SK-N-SH treated with all-trans-retinoic acid at 6 μM for 48 hours (cell line): Measurements from ENCODE around the gene RRM2.

Experiments
- ATAC-seq: fragments of 200-7000 bp; cut with Tn5 transposase; 3 replicates; pipeline ENCODE4 v1.9.1; 2020; ENCODE audit warnings: mild to moderate bottlenecking, moderate library complexity
- ARNTL ChIP-seq: fragments of 450-650 bp; formaldehyde crosslinking; IDR thresholded peaks from 2 replicates; pipeline ENCODE4 v1.5.0; 2020; ENCODE audit warnings: low read depth, mild to moderate bottlenecking, moderate library complexity, borderline replicate concordance
- BACH2 ChIP-seq: fragments of 250-450 bp; sonication (Bioruptor Pico); IDR thresholded peaks from 2 replicates; pipeline ENCODE4 v1.9.0; 2021; ENCODE audit warnings: mild to moderate bottlenecking, borderline replicate concordance
- CREB5 ChIP-seq: fragments of 250-450 bp; sonication (Bioruptor Pico); IDR thresholded peaks from 2 replicates; pipeline ENCODE4 v1.5.1; 2020; ENCODE audit warnings: low read depth, mild to moderate bottlenecking, moderate library complexity
- CSDC2 ChIP-seq: fragments of 250-450 bp; sonication (Bioruptor Pico); IDR thresholded peaks from 2 replicates; pipeline ENCODE4 v1.5.0; 2020; ENCODE audit warnings: mild to moderate bottlenecking, moderate library complexity
- CSRNP3 ChIP-seq: fragments of 250-450 bp; sonication (Bioruptor Pico); IDR thresholded peaks from 2 replicates; pipeline ENCODE4 v1.5.1; 2021; ENCODE audit warnings: mild to moderate bottlenecking, moderate library complexity
- ESRRG ChIP-seq: fragments of 250-450 bp; sonication (Bioruptor Pico); IDR thresholded peaks from 2 replicates; pipeline ENCODE4 v1.6.1; 2021; ENCODE audit warnings: mild to moderate bottlenecking
- GLIS3 ChIP-seq: fragments of 250-450 bp; sonication (Bioruptor Pico); IDR thresholded peaks from 2 replicates; pipeline ENCODE4 v1.5.0; 2020; ENCODE audit warnings: mild to moderate bottlenecking, moderate library complexity
- ISL1 ChIP-seq: fragments of 250-450 bp; sonication (Bioruptor Pico); IDR thresholded peaks from 2 replicates; pipeline ENCODE4 v2.1.2; 2022; ENCODE audit warnings: mild to moderate bottlenecking, moderate library complexity
- OSR1 ChIP-seq: fragments of 250-450 bp; sonication (Bioruptor Pico); IDR thresholded peaks from 2 replicates; pipeline ENCODE4 v1.8.0; 2022; ENCODE audit warnings: moderate library complexity, mild to moderate bottlenecking, inconsistent platforms
- PATZ1 ChIP-seq: fragments of 250-450 bp; sonication (Bioruptor Pico); IDR thresholded peaks from 2 replicates; pipeline ENCODE4 v1.8.0; 2020; ENCODE audit warnings: mild to moderate bottlenecking, moderate library complexity, borderline replicate concordance
- RARB ChIP-seq: fragments of 250-450 bp; sonication (Bioruptor Pico); IDR thresholded peaks from 2 replicates; pipeline ENCODE4 v1.8.0; 2021; ENCODE audit warnings: mild to moderate bottlenecking, moderate library complexity
- SNAI2 ChIP-seq: fragments of 250-450 bp; sonication (Bioruptor Pico); IDR thresholded peaks from 2 replicates; pipeline ENCODE4 v1.5.0; 2020; ENCODE audit warnings: mild to moderate bottlenecking, moderate library complexity
- TCF4 ChIP-seq: fragments of 250-450 bp; sonication (Bioruptor Pico); IDR thresholded peaks from 2 replicates; pipeline ENCODE4 v1.8.0; 2021; ENCODE audit warnings: mild to moderate bottlenecking, moderate library complexity, borderline replicate concordance
- TOX ChIP-seq: fragments of 250-450 bp; sonication (Bioruptor Pico); IDR thresholded peaks from 2 replicates; pipeline ENCODE4 v1.8.0; 2021; ENCODE audit warnings: mild to moderate bottlenecking, moderate library complexity, borderline replicate concordance
- TSHZ2 ChIP-seq: fragments of 250-450 bp; sonication (Bioruptor Pico); IDR thresholded peaks from 2 replicates; pipeline ENCODE4 v1.5.0; 2020; ENCODE audit warnings: mild to moderate bottlenecking, moderate library complexity
- ZC3H10 ChIP-seq: fragments of 250-450 bp; sonication (Bioruptor Pico); IDR thresholded peaks from 2 replicates; pipeline ENCODE4 v1.5.1; 2021; ENCODE audit warnings: mild to moderate bottlenecking, moderate library complexity
- ZFP3 ChIP-seq: fragments of 250-450 bp; sonication (Bioruptor Pico); IDR thresholded peaks from 2 replicates; pipeline ENCODE4 v1.5.0; 2020; ENCODE audit warnings: mild to moderate bottlenecking, moderate library complexity
- ZFP30 ChIP-seq: fragments of 450-650 bp; formaldehyde crosslinking; IDR thresholded peaks from 2 replicates; pipeline ENCODE4 v1.5.0; 2022; ENCODE audit warnings: mild to moderate bottlenecking, moderate library complexity
- ZNF565 ChIP-seq: fragments of 450-650 bp; formaldehyde crosslinking; conservative IDR thresholded peaks from 2 replicates; pipeline ENCODE4 v1.5.0; 2020; ENCODE audit warnings: low read depth, mild to moderate bottlenecking, moderate library complexity
- ZNF70 ChIP-seq: fragments of 450-650 bp; formaldehyde crosslinking; IDR thresholded peaks from 2 replicates; pipeline ENCODE4 v1.5.0; 2020; ENCODE audit warnings: mild to moderate bottlenecking, moderate library complexity
- ZNF8 ChIP-seq: fragments of 450-650 bp; formaldehyde crosslinking; IDR thresholded peaks from 2 replicates; pipeline ENCODE4 v1.5.0; 2020; ENCODE audit warnings: mild to moderate bottlenecking, moderate library complexity

RRM2 gene

GRCh38 chr2:10129490-10129889, 7.0 kb downstream of the RRM2 start:
- no peak for ATAC-seq
- no peak for TF ChIP-seq ZFP30 (CRISPR knock-in tag)
- TF ChIP-seq ARNTL (CRISPR knock-in tag) = no peak
- no peak for TF ChIP-seq TOX
- no peak for TF ChIP-seq CSDC2 (CRISPR knock-in tag)
- no peak for TF ChIP-seq BACH2 (CRISPR knock-in tag)
- TF ChIP-seq ZNF565 (CRISPR knock-in tag) = no peak
- TF ChIP-seq CREB5 (CRISPR knock-in tag) = no peak
- TF ChIP-seq ZFP3 = no peak

- no peak for TF ChIP-seq TOX
- no peak for TF ChIP-seq ZFP30 (CRISPR knock-in tag)
- no peak for TF ChIP-seq PATZ1 (CRISPR knock-in tag)
- no peak for TF ChIP-seq OSR1
- no peak for TF ChIP-seq RARB (CRISPR knock-in tag)
- TF ChIP-seq BACH2 (CRISPR knock-in tag) = no peak
- TF ChIP-seq ZNF565 (CRISPR knock-in tag) = no peak
- no peak for TF ChIP-seq ZC3H10 (CRISPR knock-in tag)
- TF ChIP-seq ESRRG (CRISPR knock-in tag) = no peak
- no peak for TF ChIP-seq ZNF70
- no peak for TF ChIP-seq TSHZ2 (CRISPR knock-in tag)
- no peak for ATAC-seq
Measured at GRCh38 chr2:10132043-10132575, 9.6 kb downstream of the RRM2 start.

GRCh38 chr2:10132596-10132995, 10.1 kb downstream of the RRM2 start:
- ATAC-seq = no peak
- TF ChIP-seq ZNF565 (CRISPR knock-in tag) (no peak), ESRRG (CRISPR knock-in tag) (no peak), OSR1 (no peak), ZNF70 (no peak), TOX (no peak), SNAI2 (CRISPR knock-in tag) (no peak), ZFP3 (no peak), TCF4 (CRISPR knock-in tag) (no peak), TSHZ2 (CRISPR knock-in tag) (no peak)
- TF ChIP-seq, all 23 proteins: peak for 0

- 0 out of 3 replicates have a peak, but pooled peaks have one; percentile 2 for ATAC-seq
- TF ChIP-seq ZC3H10 (CRISPR knock-in tag) (no peak), GLIS3 (CRISPR knock-in tag) (no peak), ZNF8 (CRISPR knock-in tag) (no peak), ISL1 (no peak), ESRRG (CRISPR knock-in tag) (no peak), CSDC2 (CRISPR knock-in tag) (no peak), ZNF565 (CRISPR knock-in tag) (no peak), BACH2 (CRISPR knock-in tag) (no peak), TSHZ2 (CRISPR knock-in tag) (no peak), CSRNP3 (CRISPR knock-in tag) (no peak)
Measured at GRCh38 chr2:10132996-10133647, 10.6 kb downstream of the RRM2 start.
